Stimulated activated CD4-positive, alpha-beta T cell treated with anti-CD3 and anti-CD28 coated beads, TNF-alpha, amount 100 ng/mL, for 4 hours (primary cell): ENCODE measurements around the gene HMCN1.
"Not testable (repeated sequence)": the region's sequence is repeated elsewhere in the genome, so short reads cannot be mapped to it uniquely, and the experiment has no call there.

Experiments
- DNase-seq, 3 experiments: peaks; one replicate each; pipeline ENCODE4 v3.0.0-alpha.2; 2020; ENCODE audit warnings: low read depth in 3 of 3

HMCN1 gene

DNA sequence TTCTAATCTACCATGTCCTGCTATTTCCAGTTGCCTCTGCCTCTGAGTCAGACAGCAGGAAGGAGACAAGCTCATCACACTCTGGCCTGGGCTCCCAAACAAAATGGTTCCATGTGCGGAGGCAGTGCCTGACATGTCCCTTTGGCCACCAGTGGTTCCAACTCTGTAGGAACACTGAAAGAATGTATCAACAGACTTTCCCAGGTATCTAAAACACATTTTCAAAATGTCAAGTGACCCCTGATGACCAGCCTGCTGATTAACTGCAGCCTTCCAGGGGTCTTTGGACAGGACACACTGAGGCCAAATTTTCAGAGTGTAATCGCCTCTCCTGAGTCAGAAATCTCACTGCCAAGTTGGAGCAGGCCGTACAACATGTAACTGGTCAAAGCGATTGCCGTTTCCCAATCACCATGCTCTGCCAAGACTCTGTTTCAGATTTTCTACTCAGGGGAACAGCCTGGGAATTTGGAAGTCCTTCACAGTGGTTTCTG is 468.1 kb downstream of the HMCN1 start:
- DNase-seq = no peak

GRCh38 chr1:186202776-186203175 is 468.6 kb downstream of the HMCN1 start:
- no peak for DNase-seq

- DNase-seq = no peak
Observed at GRCh38 chr1:186206048-186206570, 471.9 kb downstream of the HMCN1 start.

GRCh38 chr1:186207391-186208085 is 473.3 kb downstream of the HMCN1 start:
- DNase-seq = no peak

DNA sequence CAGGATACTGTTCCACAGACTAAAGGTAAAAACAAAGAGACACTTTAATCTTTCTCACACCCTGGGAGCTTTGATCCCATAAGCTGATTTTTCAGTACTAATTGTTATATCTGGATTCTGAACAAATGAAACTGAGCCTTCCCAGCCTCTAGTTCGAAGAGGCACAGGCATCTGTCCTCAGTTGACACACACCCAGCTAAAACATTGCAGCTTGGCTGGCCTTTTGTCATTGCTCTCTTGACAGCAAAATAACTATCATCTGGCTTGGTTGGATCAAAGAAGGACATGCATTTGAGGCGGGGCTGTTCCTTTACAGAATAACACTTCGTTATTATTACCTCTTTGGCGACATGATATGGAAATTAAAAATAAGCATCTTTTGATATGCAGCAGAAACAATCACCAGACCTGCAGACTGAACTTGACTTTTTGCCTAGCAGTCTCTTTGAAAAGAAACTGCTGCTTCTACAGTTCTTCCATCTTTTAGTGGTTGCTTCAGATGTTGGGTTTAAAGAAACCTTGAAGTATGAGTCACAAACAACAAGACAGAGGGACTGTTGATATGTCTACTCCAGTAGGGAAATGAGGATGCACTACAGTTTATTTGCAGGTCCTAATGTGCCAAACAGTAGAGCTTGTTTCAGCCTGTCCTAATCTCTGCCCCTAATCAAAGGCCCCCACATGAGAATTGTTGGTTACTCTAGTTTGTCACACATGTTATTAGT is 474.4 kb downstream of the HMCN1 start:
- DNase-seq = no peak

GRCh38 chr1:186210258-186210657 is 476.1 kb downstream of the HMCN1 start:
- no peak for DNase-seq

GRCh38 chr1:186211583-186211982 is 477.4 kb downstream of the HMCN1 start:
- not testable (repeated sequence) for DNase-seq

DNA sequence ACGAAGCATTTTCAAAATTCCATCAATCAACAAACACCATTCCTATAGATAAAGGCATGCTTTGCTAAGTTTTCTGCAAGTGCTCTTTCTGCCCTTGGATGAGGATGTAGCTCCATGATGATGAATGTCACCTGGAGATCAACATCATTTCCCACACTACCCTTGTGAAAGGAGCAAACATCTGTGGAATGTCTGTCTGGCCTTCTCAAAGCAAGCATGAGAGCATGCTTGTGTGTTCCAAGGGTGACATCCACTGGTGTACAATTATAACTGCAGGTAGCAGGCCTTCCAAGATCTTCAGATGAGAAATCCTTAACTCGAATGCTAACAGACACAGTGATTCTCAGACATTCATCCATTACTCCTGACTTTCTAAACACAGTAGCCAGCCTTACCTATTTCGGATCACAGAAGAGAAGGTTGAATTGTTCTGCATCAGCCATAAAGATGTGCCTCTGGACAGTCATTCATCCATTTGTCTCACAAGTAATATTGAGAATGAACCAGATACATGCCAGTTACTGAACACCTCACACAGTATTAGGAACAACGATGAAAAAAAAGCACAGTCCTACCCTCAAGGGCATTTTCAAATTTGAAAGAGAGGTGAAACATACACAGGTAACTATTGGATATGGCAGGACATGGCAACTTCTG is 478.5 kb downstream of the HMCN1 start:
- no peak for DNase-seq

DNA sequence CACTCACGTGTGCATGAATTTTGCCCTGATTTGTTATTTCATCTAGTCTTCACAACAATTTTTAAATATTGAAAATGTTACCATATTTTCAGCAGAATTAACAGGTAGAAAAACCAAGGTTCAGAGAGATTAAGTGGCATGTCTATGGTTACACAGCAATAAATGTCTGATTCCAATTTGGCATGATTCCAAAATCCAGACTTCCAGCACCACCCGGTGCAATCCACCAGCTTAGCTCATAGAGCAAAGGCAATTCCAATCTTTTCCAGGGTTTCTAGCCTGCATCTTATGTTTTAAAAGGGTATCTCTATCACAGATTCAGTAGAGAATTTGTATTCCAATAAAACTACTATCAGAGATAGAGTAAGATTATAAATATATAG is 479.0 kb downstream of the HMCN1 start:
- no peak for DNase-seq

DNA sequence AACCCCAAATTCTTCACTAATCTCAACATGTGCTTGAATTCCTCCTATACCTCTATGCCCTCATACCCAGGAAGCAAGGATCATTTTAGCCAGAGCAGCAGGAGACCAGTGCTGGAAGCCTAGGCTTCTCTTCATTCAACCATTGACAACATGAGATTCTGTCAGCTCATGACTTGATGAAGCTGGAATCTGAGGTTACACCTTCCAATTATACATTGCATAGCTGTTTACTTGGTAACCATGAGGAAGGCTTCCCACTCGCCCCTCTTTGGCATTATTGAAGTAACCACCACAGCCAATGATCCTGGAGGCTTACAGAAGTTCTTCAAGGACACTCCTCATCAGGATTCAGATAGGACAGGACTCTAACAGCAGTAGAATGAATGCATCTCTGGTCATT is 480.6 kb downstream of the HMCN1 start:
- no peak for DNase-seq

- no peak for DNase-seq
Observed at GRCh38 chr1:186215636-186216035, 481.4 kb downstream of the HMCN1 start.

GRCh38 chr1:186218654-186219352 is 484.6 kb downstream of the HMCN1 start:
- no peak for DNase-seq

DNA sequence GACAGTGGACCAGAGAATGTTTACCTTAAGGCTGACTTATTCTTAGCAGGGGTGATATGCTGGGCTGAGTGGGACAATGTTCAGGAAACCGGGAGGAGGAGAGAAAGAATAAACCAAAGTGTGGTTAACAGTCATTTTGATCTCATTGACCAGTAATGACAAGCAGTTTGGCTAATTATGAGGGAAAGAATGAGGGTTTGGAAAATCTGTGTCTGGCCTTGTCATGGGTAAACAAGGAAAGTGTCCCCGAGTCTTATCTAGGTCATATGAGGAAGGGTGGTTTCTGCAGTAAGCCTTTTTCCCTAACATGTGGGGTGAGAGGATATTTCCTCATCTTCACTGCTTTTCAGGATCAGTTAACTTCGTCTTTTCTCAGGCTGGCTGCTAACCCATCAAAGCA is 485.9 kb downstream of the HMCN1 start:
- no peak for DNase-seq

DNA sequence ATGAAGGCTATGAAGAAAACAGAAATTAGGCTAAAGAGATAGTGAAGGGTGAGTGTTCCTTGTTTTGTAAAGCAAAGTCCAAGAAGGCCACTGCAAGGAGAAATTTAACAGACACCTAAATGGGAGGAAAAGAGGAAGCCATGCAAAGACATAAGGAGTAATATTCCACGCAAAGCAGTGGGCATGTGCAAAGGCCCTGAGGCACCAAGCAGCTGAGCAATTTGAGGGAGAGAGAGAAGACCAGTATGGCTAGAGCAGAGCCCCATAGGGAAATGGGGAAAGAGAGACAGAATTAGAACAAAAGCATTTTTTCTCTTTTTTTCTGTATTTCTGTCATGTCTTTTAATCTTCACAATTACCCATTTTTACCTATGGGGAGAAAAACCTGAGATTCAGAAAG is 486.7 kb downstream of the HMCN1 start:
- DNase-seq = no peak

DNA sequence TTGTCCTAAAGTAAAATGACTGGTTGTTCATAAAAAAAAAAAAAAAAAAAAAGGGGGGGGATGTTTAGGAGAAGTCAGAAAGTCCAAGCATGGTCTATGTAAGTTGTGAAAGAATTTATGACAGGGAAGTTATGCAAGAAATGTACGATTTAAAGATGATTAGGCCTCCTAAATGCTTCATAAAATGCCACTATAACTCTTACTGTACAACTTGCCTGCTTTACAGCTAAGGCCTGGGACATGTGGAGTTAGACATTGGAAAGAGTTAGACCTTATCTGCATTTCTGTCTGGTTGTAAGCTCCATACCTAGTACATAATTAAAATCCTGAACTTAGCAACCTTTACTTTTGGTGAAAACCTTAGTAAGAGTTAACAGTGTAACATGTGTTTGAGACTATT is 490.9 kb downstream of the HMCN1 start:
- no peak for DNase-seq

DNA sequence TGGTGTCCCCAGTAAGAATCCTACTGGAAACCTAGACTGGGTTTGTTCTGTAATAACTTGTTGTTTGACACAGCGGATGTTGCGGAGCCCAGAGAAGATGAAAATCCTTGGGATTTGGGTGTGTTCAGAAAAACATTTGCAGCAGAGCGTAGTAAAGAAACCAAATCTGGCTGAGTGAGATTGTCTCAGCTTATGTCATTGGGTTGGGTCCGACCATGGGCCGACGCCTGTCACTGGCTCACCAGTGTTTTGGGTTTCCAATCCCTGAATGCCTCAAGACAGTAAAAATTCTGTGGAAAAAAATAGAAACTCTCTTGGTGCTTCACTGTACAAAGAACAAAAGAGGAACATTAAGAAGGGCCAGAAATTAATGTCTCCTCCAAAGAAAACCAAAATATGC is 494.6 kb downstream of the HMCN1 start:
- DNase-seq = no peak

DNA sequence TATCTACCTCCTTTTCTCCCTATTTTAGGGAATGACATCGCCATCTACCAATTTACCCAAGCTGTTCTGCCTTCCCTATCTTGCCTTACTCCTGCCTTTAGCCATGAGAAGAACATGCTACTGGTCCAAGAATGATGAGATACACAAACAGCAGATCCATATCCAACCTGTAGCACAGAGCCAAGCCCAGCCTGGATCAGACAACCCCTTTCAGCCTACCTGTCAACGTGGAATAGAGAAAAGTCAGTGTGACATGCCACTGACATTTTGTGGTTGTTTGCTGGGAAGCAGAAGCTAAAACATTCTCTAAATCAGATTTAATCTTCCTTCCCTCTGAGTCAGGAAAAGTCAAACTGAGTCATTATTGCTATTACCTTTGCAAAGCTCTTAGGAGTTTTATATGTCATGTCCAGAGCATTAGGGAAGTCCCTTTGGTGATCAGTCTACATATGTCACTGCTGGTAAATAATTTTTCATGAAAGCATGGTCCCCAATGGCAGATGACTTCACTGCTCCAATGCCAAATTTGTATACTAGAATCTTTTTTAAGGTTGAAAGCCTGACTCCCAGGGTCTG is 497.8 kb downstream of the HMCN1 start:
- no peak for DNase-seq

DNA sequence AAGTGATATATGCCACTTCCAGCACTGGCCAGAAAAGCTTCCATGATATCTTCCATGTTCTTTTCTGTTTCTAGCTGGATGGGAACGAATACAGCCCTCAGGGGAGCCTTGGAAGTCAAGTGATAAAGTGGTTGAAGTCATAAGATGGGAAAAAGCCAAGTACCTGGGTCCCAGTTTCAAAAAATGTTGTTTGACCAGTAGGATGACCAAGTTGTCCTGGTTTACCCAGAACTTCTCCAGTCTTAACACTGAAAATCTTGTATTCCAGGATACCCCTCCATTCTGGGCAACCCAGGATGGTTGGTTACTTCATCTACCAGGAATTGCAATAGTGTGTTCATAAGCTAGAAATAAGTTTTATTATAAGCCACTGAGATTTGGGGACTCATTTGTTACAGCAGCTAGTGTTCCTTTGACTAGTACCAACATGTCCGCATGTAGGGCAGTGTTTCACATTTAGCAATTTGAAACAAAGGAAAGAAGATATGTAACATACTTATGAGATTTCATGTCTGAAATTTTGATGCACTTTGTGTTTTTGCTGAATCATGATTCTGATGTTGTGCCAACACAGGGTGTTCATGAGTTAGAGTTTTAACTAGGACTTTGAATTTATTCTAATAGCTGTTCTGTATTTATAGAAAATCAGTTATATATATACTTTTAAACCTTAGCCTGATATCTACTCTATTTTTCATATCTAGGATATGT is 500.9 kb downstream of the HMCN1 start:
- DNase-seq = no peak

DNA sequence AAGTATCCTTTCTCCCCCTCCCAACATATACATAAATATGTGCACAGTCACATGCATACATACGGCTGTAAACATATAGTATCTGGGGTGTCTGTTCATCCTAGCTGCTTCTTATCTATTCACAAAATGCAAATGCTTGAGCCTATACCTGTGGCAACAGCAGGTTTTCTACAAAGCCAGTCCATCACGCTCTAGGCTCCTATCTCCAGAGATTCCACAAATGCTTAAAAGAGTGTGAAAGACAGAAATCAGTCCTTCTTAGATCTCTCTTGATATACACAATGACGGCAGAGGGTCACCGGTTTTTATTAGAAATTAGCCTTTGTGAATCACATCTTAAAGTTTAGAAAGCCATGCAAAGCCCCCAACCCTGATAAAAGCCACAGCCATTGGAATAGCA is 501.5 kb downstream of the HMCN1 start:
- DNase-seq = no peak

DNA sequence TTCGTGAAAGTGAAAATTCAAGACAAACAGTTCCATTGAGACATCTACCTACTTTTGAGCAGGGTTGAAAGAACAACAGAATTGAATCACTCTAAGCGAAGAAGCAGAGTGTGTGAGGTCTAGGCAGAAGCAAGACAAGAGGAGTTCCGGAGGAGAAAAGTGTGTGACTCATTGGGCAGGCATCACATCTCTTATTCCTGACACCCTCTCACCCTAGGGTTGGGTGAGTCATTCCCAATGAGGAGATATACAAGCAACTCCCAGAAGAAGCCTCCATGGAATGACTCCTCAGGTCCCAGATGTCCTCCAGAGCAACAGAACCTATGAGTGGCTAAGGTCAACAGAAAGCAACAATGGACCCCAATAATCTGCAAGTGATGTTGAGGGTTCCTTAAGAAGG is 502.7 kb downstream of the HMCN1 start:
- no peak for DNase-seq

GRCh38 chr1:186239171-186239570 is 505.0 kb downstream of the HMCN1 start:
- no peak for DNase-seq
